Measurements from ENCODE around the gene VAMP2. TPM values are rescaled to one million over a fixed set of nuclear protein-coding genes. Genes with fewer than 3 reads are reported as not detected.

Gene VAMP2
- total RNA-seq, 2 donors from 2014 or later = 66.7 to 80.1 TPM

GRCh38 chr17:8133399-8133798 is 29.3 kb downstream of the VAMP2 start:
- intact Hi-C loops (cut with DNase I) = no loop called here

DNA sequence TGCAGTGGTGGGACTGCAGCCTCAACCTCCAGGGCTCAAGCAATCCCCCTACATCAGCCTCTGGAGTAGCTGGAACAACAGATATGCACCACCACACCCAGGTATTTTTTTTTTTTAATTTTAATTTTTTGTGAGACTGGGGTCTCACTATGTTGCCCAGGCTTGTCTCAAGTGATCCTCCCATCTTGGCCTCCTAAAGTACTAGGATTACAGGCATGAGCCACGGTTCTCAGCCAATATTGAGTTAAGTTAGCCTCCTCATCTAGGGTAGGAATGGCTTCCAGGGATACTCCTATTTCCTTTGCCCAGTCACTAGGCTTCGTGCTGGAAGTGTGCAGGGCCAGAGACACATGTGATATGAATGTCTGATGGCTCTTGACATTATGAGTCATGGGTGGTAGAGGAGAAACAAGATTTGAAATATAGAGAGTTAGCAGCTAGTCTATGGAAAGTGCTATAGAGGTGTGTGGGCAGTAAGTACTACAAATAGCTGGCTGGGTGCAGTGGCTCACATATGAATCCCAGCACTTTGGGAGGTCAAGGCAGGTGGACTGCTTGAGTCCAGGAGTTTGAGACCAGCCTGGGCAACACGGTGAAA is 30.8 kb downstream of the VAMP2 start:
- no peak for DNase-seq (ENCODE audit: low spot score)

More at GRCh38 chr17:8133399-8133798, 29.3 kb downstream of the VAMP2 start:
- DNase-seq (ENCODE audit: low spot score) = no peak

DNA sequence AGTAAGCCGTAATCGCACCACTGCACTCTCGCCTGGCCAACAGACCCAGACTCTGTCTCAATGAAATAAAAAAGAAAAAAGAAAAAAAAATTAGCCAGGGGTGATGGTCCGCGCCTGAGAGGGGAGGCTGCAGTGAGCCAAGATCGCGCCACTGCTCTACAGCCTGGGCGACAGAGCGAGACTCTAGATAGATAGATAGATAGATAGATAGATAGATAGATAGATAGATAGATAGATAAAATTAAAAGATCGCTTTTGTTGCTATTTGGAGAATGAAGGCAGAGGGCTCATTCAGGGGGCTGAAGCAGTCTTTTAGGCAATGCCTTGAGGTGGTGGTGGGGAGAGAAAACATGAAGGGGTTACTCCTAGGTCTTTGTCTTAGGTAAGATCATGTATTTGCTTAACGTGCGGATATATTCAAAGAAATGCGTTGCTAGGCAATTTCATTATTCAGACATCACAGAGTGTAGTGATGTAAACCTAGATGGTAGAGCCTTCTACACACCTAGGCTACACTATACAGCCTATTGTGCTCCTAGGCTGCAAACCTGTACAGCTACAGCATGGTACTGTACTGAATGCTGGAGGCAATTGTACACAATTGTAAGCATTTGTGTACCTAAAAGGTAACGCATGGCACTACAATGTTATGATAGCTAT is 34.5 kb downstream of the VAMP2 start:
- intact Hi-C loops (cut with DNase I) = no loop called here
- DNase-seq (ENCODE audit: low spot score) = no peak

More for the DNA sequence above, 30.8 kb downstream of the VAMP2 start:
- intact Hi-C loops (cut with DNase I) = no loop called here

DNA sequence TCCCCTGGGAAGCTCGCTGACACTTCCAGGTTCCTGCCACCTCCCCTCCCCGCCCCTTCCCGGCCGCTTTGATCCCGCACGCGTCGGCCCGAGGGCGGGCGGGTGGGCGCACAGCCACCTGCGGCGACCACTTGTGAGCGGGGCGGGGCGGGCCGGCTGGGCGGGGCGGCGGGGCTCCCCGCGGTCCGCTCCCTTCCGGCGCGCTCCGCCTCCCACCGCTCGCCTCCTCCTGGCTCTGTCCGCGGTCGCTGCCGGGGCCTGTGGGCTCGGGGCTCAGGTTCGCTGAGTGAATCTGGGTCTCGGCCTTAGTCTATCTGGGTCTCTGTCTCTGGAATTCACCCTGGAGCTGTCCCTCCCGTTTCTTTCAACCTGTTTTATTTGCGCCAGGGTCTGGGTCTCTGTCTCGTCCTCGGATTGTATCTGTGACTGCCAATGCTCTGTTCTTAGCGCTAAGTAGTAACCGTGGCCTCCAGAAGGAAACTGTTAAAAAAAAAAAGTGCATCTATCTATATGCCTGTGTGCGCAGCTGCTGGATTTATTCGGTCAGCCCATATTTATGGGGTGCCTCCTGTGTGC is 36.2 kb downstream of the VAMP2 start:
- no peak for DNase-seq (ENCODE audit: low spot score)
- intact Hi-C loops (cut with DNase I) = no loop called here

- intact Hi-C loops (cut with DNase I) = no loop called here
- no peak for DNase-seq (ENCODE audit: low spot score)
Measured at GRCh38 chr17:8125947-8126490, 36.7 kb downstream of the VAMP2 start.

DNA sequence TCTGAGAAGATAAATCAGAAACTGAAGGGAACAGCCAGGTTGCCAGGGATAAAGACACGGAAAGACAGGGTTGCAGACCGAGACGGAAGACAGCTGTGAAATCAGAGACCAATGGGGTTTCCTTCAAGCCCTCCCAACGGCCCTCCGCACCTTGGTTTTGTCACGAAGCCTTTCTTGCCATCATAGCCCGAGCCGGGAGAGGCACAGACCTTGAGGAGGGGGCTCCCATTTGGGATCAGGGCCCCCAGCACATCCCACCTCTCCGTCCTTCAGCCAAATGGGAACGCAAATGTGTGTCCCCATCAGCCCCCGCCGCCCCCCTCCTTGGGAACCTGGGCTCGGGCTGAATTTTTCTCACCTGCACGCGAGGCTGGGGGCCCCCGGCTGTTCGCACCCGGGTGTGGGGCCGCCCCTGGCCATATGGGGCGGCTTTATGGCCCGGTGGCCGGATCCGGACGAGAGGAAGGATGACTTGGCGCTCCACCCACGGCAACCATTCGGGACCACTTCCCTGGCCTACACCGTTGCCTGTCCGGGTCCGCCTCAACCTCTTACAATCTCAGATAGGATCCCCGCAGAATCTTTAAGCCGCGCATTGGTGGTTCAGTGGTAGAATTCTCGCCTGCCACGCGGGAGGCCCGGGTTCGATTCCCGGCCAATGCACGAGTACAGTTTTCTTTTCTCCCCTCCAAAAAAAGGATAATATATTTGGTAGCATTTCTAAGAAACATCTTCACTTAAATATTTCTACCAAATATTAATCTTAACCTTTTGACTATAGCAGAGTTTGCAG is 37.4 kb downstream of the VAMP2 start:
- intact Hi-C loops (cut with DNase I) = no loop called here
- peak; percentile 93 for DNase-seq (ENCODE audit: low spot score)

DNA sequence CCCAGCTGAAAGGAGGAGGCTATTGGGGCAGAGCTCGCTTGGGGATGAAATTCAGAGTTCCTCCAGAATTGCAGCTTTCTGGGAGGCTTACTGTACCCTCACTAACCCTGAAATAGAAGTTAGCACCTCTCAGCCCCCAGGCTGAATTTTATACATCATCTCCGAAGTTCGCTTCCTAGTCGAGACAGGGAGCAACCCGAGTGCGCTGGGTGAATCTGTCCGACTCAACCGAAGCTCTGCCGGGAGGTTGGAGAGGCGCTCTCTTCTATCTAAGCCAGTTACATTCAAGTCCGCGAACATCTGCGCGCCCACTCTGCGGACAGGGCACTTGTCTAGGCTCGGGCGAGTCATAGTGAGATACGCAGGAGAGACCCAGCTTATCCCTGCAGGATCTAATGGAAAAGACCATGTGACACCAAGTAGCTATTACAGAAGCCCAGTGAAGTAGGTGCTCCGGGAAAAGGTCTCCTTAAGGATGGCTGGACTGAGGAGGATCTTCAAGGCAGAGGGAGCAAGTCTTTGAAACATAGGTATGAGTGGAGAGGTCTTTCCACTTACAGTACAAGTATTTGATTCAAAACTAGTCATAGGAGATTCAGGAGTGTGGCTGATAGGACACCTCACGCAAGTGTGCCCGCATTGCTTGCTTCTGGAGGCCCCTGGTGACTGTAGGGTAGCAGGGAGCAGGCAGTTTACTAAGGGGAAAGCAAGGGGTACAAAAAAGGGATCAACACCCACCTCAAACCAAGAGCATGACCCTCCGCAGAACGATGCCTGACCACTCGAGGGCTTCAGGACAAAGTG is 38.2 kb downstream of the VAMP2 start:
- intact Hi-C loops (cut with DNase I) = loop anchor here in 1 of 2 donors (5.0 kb wide), 1 partner anchor 63 kb away; no protein-coding TSS in a partner anchor
- peak; percentile 52 for DNase-seq (ENCODE audit: low spot score)

DNA sequence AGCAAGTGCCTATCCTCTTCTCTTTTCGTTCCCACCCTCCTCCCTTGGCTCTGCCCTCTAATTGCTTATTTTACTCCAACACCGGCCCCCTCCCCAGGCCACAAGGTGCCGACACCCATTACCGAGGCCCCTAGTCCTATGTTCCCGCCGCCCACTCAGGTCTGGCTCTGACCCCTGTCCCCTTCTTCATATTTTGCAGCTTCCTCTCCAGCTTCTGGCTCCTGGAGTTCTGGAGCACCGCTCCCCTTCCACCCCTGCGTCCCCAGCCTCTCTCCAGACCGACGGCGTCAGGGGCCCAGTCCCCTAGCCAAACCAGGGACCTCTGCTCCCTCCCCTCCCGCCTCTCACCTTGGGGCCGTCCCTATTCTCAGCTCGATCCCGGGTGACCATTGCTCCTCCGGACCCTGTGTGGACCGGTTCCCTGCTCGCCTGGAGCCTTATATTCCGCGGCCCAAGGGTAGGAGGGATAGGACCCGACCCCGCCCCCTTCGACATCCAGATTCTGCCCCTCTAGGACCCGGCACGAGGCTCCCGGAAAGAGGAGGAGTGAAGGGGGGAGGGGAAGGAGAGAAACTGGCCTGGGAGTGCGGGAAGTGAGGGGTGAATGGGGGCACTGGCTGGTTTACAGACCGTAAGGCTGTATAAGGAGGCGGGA is 38.9 kb downstream of the VAMP2 start, which contains the start of gene HES7:
TSS of gene HES7 (minus strand) at position 412 of the 655 bp plus-strand sequence. CDS start at position 390, 22 bp downstream.
- DNase-seq (ENCODE audit: low spot score) = peak; percentile 77
- intact Hi-C loops (cut with DNase I) = loop anchor here in 1 of 2 donors (5.0 kb wide), 1 partner anchor 63 kb away; no protein-coding TSS in a partner anchor

DNA sequence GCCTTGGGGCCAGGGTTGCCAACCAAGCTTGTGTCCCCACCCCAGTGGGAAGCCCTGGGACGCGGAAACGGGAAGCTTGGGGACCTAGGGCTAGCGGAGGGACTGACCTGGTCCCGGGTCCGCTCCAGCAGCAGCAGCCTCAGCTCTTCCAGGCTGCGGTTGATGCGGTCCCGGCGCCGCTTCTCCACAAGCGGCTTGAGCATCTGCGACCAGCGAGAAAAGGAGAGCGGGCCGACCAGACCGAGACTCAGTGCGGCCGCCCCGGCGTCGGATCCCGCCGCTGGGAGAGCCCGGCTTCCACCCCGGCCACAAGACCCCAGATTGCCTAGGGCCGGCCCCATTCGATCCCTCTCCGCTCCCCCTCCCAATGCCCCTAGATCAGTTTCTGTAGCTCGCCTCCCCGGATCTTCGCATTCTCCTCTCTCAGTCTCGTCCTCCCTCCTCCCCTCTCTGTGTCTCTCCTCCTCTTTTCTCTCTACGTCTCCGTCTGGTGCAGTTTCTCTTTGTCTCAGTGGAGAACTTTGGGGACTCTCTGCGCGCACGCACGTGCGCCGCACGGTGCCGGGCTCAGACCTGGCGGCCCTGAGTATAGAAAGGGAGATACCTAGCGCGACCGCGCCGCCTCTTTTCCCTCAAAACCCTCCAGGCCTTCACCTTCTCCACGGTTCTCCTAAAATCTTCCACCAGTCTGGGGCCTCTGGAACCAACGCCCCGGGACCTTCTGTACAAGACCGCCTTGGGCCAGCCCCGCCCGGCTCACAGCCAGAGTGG is 39.6 kb downstream of the VAMP2 start:
- intact Hi-C loops (cut with DNase I) = loop anchor here in 1 of 2 donors (5.0 kb wide), 1 partner anchor 64 kb away; no protein-coding TSS in a partner anchor
- DNase-seq (ENCODE audit: low spot score) = peak; percentile 87

DNA sequence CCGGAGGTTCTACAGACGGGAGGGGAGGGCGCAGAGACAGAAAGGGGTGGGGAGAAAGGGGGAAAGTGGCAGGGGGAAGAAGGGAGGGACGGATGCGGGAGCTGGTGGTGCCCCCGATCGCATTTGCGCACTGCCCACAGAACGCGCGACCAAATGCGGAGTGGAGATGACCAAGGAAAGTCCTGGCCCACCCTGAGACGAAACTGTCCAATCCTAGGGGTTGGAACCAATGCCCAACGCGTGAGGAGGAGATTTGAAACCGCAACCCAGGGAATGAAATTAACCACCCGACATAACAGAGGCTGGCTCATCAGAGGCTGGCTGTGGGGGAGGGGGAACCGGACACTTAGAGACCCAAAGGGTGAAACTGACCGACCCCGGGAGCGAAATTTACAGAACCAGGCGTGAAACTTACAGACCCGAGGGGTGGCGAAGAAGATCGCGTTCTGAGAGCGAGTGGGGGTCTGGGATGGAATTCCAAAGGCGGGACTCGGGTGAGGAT is 40.3 kb downstream of the VAMP2 start:
- peak; percentile 53 for DNase-seq (ENCODE audit: low spot score)
- intact Hi-C loops (cut with DNase I) = loop anchor here in 1 of 2 donors (5.0 kb wide), 1 partner anchor 65 kb away; no protein-coding TSS in a partner anchor

GRCh38 chr17:8121681-8122421 is 40.9 kb downstream of the VAMP2 start:
- intact Hi-C loops (cut with DNase I) = loop anchor here in 1 of 2 donors (5.0 kb wide), 1 partner anchor 65 kb away; no protein-coding TSS in a partner anchor
- peak; percentile 86 for DNase-seq (ENCODE audit: low spot score)

- intact Hi-C loops (cut with DNase I) = loop anchor here in 1 of 2 donors (5.0 kb wide), 1 partner anchor 66 kb away; no protein-coding TSS in a partner anchor
- no peak for DNase-seq (ENCODE audit: low spot score)
Measured at GRCh38 chr17:8121407-8121680, 41.4 kb downstream of the VAMP2 start.

- intact Hi-C loops (cut with DNase I) = loop anchor here in 1 of 2 donors (5.0 kb wide), 1 partner anchor 67 kb away; no protein-coding TSS in a partner anchor
- DNase-seq (ENCODE audit: low spot score) = peak; percentile 89
Measured at GRCh38 chr17:8120520-8121406, 42.0 kb downstream of the VAMP2 start.

DNA sequence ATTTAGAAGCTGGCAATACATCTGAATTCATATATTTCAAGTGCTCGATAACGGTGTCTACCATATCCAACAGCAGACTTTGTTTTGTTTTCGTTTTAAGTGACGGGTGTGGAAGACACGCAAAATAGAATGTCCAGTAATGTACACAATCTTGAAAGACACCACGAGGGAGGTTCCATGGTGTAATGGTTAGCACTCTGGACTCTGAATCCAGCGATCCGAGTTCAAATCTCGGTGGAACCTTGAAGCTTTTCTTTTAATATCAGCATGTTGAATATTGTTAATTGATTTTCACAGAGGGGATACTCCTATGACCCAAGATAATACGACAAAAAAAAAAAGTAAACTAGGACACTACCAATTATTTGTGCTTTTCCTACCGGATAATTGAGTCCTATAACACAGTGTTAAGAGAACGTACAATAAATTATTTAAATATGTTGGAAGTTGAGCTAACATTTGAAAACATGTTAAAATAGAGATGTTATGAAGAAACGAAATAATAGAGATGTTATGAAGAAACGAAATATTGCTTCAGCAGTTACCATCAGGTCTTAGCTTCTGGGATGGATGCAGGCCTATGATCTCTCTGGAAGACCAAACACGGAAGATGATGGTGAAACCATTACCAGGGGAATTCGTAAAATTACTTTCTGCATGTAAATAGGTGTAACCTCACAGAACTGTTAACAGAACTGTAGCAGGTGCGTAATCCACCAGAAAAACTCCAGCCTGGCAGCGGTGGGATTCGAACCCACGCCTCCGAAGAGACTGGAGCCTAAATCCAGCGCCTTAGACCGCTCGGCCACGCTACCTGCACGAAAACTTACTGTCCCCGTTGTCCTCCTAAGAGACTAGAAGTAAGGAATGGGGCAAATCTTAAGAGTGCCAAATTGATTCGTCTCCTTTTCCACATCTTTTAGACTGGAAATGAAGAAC is 42.9 kb downstream of the VAMP2 start:
- DNase-seq (ENCODE audit: low spot score) = peak; percentile 91
- intact Hi-C loops (cut with DNase I) = loop anchor here (5.0 kb wide), 3 partner anchors 67 to 848 kb away; no protein-coding TSS in a partner anchor
